Astrocyte of the cerebellum (primary cell): ENCODE measurements around the gene ZGPAT.

ENCODE experiments used
- DNase-seq: peaks from one replicate; pipeline ENCODE4 v3.0.0-alpha.2; 2011; ENCODE audit warnings: low read depth
- H3K4me3 ChIP-seq: 2 replicates; pipeline ENCODE4 v1.5.1; 2011; ENCODE audit warnings: mild to moderate bottlenecking, low read depth, low read length, moderate library complexity
- in situ Hi-C: cut with HindIII; loops from 2 replicates; pipeline ENCODE4 v1.10.0; 2017; ENCODE audit warnings: low sequenced_read_pairs
- TF ChIP-seq, protein P1 (sequence below): IDR thresholded peaks from 2 replicates; pipeline ENCODE4 v1.5.1; 2012; ENCODE audit warnings: low read length, low read depth, moderate library complexity, mild to moderate bottlenecking; ENCODE audit errors: missing control alignments

The ZGPAT gene

DNA sequence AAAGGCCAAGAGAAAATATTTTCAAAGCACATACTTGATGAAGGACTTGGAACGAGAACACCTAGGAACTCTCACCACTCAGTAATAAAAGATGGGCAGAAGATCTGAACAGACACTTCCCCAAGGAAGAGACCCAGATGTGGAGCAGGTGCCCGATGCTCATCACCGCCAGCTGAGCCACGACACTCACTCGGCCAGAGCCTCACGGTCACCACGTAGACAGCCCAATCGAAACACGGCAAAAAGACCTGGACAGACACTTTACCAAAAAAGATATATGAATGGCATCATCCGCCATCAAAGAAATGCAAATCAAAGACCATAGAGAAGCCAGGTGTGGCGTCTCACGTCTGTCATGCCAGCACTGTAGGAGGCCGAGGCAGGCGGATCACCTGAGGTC, 73.3 kb downstream of the ZGPAT start:
- DNase-seq, result no peak
- no peak overlapping the region for H3K4me3 ChIP-seq
- in situ Hi-C loops, result no loop called here
- TF ChIP-seq, protein P1, sequence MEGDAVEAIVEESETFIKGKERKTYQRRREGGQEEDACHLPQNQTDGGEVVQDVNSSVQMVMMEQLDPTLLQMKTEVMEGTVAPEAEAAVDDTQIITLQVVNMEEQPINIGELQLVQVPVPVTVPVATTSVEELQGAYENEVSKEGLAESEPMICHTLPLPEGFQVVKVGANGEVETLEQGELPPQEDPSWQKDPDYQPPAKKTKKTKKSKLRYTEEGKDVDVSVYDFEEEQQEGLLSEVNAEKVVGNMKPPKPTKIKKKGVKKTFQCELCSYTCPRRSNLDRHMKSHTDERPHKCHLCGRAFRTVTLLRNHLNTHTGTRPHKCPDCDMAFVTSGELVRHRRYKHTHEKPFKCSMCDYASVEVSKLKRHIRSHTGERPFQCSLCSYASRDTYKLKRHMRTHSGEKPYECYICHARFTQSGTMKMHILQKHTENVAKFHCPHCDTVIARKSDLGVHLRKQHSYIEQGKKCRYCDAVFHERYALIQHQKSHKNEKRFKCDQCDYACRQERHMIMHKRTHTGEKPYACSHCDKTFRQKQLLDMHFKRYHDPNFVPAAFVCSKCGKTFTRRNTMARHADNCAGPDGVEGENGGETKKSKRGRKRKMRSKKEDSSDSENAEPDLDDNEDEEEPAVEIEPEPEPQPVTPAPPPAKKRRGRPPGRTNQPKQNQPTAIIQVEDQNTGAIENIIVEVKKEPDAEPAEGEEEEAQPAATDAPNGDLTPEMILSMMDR, result no peak

DNA sequence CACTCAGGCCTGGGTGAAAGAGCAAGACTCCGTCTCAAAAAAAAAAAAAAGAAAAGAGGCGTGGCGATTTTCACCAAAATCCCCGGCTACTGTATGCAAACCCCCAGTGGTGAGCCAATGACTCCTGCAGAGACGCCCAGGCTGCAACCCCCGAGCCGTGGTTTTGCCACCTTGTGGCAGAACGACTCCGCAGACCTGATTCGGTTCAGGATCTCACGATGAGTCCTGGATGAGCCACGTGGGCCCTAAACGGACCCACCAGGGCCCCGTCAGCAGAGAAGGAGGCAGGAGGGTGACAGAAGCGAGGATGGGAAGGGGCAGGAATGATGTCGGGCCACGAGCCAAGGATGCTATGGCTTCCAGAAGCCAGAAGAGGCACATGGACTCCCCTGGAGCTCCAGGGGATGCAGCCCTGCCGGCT, 74.2 kb downstream of the ZGPAT start:
- no peak for DNase-seq
- in situ Hi-C loops, result no loop called here
- TF ChIP-seq, protein P1, result no peak
- H3K4me3 ChIP-seq, result no peak overlapping the region

DNA sequence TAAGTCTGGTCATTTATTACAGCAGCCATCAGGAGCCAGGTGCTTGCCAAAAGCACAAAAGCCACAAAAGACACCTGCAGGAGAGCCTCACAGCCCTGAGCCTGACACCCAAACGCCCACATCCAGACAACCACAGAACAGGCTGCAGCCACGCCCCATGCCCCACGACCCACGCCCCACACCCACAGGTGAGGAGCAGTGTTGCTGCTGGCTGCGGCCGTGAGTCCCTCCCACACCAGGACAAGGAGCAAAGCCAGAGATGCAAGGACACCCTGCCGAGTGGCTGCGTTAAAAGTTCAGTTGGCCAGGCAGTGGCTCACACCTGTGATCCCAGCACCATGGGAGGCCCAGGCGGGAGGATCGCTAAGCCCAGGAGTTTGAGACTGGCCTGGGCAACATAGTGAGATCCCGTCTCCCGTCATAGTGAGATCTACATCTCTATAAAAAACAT, 74.7 kb downstream of the ZGPAT start:
- in situ Hi-C loops, result no loop called here
- no peak for DNase-seq
- H3K4me3 ChIP-seq, result no peak overlapping the region
- TF ChIP-seq, protein P1, result no peak

DNA sequence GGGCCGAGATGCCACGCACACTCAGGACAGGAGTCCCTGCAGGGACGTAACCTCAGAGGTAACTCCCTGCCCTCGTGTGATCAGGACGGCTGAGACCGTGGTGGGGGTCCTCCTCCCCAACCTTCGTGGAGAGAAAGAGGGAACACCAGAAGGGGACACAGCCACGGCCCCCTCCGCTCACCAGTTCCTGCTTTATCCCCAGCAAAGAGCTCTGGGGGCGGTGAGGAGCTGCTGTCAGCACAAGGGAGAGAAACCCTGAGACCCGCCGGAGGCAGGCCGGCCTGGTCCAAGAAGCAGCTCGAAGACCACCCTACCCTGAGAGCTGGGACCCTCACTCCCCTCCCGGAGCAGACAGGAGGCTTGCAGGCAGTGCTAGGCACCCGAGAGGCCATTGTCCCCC, 76.1 kb downstream of the ZGPAT start:
- TF ChIP-seq, protein P1, result no peak
- in situ Hi-C loops, result no loop called here
- H3K4me3 ChIP-seq, result no peak overlapping the region
- no peak for DNase-seq

DNA sequence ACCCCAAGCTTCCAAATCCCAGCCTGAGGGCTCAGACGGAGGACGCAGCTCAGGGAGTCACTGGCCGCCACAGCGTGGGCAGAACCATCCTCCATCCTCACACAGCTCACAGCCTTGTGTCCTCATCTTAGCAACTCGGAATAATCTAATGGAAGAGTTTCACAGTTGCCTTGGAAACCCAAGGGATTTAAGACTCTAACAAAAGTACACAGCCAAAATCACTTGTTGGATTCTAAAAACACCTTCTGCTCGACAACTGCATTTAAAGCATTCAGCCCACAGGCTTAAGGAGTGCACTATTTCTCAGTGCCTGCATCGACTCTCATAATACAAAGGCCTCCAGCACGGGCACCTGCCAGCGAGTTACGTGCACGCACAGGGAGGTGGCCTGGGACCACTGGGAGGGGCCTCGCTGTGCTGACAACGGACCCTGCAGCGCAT, 77.9 kb downstream of the ZGPAT start:
- in situ Hi-C loops, result no loop called here
- TF ChIP-seq, protein P1, result no peak
- H3K4me3 ChIP-seq, result no peak overlapping the region
- DNase-seq, result no peak
